ENCODE measurements around the gene ADCY1.
A peak's percentile ranks its signal among the peaks of the same experiment; 100 is the strongest.

ADCY1 gene

DNA sequence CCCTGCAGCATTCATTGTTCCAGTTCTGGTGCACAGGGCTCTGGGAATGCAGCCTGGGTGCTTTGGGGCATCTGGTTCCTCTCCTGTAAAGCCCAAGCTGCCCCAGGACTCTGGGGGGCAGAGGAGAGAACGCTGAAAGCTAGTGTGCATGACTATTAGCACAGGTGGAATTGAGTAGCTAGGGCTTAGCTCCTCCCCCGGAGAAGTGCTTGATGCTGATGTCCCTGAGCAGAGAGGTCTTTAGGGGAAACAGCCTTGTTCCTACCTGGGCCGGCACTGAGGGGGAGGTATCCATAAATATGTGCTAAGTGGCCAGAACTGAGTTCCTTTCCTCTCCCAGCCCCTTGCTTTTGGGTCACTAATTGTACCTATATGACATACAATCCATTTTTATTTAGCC lies 3.9 kb downstream of the ADCY1 start:
- Histone ChIP-seq H3K9ac (ENCODE audit: low read depth, low read length) (no peak overlapping the region), H3K4me1 (ENCODE audit: control insufficient read depth, insufficient read depth, low read length) (peaks cover 39% of the 10 kb centered on the region), H3K4me3 (ENCODE audit: low read depth, low read length) (no peak overlapping the region), H3K36me3 (ENCODE audit: control insufficient read depth, insufficient read depth, low read length) (no peaks in the 10 kb centered on the region; the same call in 1 of the 2 replicates), H3K27me3 (ENCODE audit: control insufficient read depth, insufficient read depth, low read length) (peaks cover 35% of the 10 kb centered on the region), H3K9me3 (ENCODE audit: control insufficient read depth, insufficient read depth, low read length) (no peaks in the 10 kb centered on the region), H3K27ac (ENCODE audit: low read depth, low read length) (no peak overlapping the region)

DNA sequence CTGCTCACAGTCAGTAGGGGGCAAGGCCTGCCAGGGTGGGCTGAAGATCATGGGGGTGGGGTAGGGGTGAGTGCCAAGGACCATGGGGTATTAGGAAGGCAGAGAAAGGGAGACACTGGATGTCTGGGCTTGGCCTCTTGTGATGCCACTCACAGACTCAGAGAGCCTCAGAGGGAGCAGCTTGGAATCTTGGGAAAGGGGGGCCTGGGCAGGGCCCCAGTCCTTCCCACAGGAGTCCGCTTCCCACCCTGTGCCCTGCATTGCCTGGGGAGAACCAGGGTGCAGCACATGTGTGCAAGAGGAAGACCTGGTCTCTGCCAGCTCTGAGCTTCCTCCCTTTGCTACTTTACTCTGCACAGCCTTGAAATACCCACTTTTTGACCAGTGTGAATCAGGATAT lies 4.3 kb downstream of the ADCY1 start:
- H3K9me3 ChIP-seq (ENCODE audit: control insufficient read depth, insufficient read depth, low read length) = no peaks in the 10 kb centered on the region
- H3K9ac ChIP-seq (ENCODE audit: low read depth, low read length) = no peak overlapping the region
- H3K4me3 ChIP-seq (ENCODE audit: low read depth, low read length) = no peak overlapping the region
- H3K27ac ChIP-seq (ENCODE audit: low read depth, low read length) = no peak overlapping the region
- H3K4me1 ChIP-seq (ENCODE audit: control insufficient read depth, insufficient read depth, low read length) = peaks cover 42% of the 10 kb centered on the region
- no peaks in the 10 kb centered on the region; the same call in 1 of the 2 replicates for H3K36me3 ChIP-seq (ENCODE audit: control insufficient read depth, insufficient read depth, low read length)
- peaks cover 31% of the 10 kb centered on the region for H3K27me3 ChIP-seq (ENCODE audit: control insufficient read depth, insufficient read depth, low read length)

DNA sequence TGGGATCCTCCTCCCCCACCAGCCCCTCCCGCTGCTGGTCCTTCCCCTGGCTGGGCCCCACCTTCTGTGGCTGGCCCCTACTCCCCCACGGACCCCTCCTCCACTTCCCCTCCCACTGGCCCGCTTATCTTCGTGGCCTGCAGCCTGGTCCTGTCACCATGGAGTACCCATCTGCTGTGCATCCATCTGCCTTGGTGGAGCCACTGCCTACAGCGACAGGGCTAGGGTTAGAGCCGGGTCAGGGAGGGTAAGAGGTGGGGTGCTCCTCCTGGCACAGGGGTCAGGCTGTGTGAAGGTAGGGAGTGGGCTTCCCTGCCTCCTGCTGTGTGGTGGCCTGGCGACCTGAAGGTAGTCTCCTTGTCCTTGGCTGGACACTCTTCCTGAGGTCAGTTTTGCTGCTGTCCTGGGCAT lies 5.2 kb downstream of the ADCY1 start:
- Histone ChIP-seq H3K4me3 (ENCODE audit: low read depth, low read length) (no peak overlapping the region), H3K27me3 (ENCODE audit: control insufficient read depth, insufficient read depth, low read length) (peaks cover 24% of the 10 kb centered on the region), H3K27ac (ENCODE audit: low read depth, low read length) (no peak overlapping the region), H3K9me3 (ENCODE audit: control insufficient read depth, insufficient read depth, low read length) (no peaks in the 10 kb centered on the region), H3K4me1 (ENCODE audit: control insufficient read depth, insufficient read depth, low read length) (peaks cover 42% of the 10 kb centered on the region), H3K36me3 (ENCODE audit: control insufficient read depth, insufficient read depth, low read length) (no peaks in the 10 kb centered on the region; the same call in 1 of the 2 replicates), H3K9ac (ENCODE audit: low read depth, low read length) (no peak overlapping the region)

DNA sequence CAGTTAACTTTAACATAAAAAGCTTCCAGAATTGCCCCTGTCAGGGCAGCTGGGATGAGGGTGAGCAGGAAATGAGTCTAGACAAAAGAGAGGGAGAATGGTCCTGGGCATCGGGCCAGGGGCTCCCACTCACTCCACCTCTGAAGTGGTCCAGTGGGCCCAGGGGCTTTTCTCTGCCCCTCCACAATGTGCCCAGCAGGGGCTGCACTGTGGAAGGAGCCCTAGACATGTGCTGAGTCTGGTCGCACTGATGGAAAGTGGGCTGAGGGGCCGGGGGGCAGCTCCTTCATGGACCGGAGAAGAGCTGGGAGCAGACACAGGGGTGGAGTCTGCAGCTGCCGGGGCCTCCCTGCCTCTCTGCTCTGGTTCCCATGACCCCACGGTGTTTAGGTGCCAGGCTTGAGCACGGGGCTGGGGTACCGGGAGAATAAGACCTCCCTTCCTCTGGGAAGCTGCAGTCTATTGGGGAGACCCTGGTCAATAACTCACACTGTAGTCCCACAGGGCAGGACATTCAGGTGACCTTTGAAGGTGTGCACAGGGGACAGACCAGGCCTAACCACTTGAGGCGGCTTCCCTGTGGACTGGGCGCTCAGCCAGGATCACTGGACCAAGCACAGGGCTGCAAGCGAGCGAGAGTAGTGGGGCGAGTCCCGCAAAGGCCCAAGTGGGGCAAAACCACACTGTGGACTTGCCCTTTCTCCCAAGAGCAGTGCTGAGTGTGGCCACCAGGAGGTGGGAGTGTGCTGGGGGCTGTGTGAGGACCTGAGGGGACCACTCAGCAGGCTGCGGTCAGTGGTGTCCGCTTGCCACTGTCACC lies 6.1 kb downstream of the ADCY1 start:
- H3K27ac ChIP-seq (ENCODE audit: low read depth, low read length) = no peak overlapping the region
- H3K4me3 ChIP-seq (ENCODE audit: low read depth, low read length) = no peak overlapping the region
- peaks cover 17% of the 10 kb centered on the region for H3K27me3 ChIP-seq (ENCODE audit: control insufficient read depth, insufficient read depth, low read length)
- H3K9ac ChIP-seq (ENCODE audit: low read depth, low read length) = no peak overlapping the region
- no peaks in the 10 kb centered on the region for H3K9me3 ChIP-seq (ENCODE audit: control insufficient read depth, insufficient read depth, low read length)
- no peaks in the 10 kb centered on the region; the same call in 1 of the 2 replicates for H3K36me3 ChIP-seq (ENCODE audit: control insufficient read depth, insufficient read depth, low read length)
- H3K4me1 ChIP-seq (ENCODE audit: control insufficient read depth, insufficient read depth, low read length) = peaks cover 42% of the 10 kb centered on the region

DNA sequence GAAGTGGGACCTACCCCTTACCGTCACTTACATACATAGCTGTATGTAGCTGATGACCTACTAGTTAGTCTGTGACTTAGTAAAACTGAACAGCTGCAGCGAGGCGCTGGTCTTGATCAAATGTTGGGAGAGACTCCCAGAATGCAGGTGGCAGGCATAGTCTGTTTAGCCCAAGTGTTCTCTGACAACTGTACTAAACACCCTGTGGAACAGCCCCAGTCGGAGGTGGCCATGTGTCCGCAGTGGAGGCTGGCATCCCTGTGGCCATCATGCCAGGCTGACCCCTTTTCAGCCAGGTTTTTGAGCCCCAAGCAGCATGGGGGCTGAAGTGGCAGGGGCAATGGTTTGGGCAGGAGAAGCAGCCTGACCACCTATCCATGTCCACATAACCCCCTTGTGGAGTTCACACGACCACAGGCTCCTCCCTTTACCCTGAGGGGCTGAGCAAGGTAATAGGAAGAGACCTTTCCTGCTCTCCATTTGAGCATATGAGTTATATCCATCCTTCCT lies 7.2 kb downstream of the ADCY1 start:
- Histone ChIP-seq H3K27me3 (ENCODE audit: control insufficient read depth, insufficient read depth, low read length) (peaks cover 7% of the 10 kb centered on the region), H3K4me3 (ENCODE audit: low read depth, low read length) (no peak overlapping the region), H3K9me3 (ENCODE audit: control insufficient read depth, insufficient read depth, low read length) (no peaks in the 10 kb centered on the region), H3K4me1 (ENCODE audit: control insufficient read depth, insufficient read depth, low read length) (peaks cover 35% of the 10 kb centered on the region), H3K27ac (ENCODE audit: low read depth, low read length) (no peak overlapping the region), H3K36me3 (ENCODE audit: control insufficient read depth, insufficient read depth, low read length) (no peaks in the 10 kb centered on the region; the same call in 1 of the 2 replicates), H3K9ac (ENCODE audit: low read depth, low read length) (no peak overlapping the region)

DNA sequence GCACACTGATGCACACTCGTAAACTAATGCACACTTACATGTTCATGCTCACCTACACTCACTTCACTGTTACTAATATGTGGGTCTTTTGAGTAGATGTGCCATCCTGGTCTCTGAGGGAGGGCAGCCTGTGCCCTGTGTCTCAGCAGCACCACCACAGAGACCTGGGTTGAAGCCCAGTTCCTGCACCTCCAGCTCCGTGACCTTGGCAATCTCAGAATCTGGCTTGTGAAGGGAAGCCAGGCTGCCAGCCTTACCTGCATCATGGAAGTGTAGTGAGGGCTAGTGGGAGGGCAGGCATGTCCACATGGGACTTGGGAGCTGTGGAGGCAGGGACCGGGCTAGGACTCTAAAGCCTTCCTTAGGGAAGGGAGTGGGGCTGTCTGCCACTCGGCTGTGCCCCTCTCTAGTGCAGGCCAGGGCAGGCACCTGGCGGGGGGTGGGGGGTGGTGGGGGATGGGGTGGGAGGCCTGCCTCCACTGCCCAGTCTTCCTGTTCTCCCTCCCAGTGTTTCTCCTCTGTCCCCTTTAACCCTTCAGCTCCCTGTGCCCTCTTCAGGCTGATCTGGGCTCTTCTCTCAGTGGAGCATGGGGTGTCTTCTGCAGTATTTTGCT lies 8.1 kb downstream of the ADCY1 start:
- Histone ChIP-seq H3K27me3 (ENCODE audit: control insufficient read depth, insufficient read depth, low read length) (no peaks in the 10 kb centered on the region; the same call in 1 of the 2 replicates), H3K27ac (ENCODE audit: low read depth, low read length) (peak overlapping the region; percentile 33), H3K36me3 (ENCODE audit: control insufficient read depth, insufficient read depth, low read length) (no peaks in the 10 kb centered on the region; the same call in 1 of the 2 replicates), H3K4me3 (ENCODE audit: low read depth, low read length) (no peak overlapping the region), H3K9ac (ENCODE audit: low read depth, low read length) (no peak overlapping the region), H3K9me3 (ENCODE audit: control insufficient read depth, insufficient read depth, low read length) (no peaks in the 10 kb centered on the region), H3K4me1 (ENCODE audit: control insufficient read depth, insufficient read depth, low read length) (peaks cover 27% of the 10 kb centered on the region)

DNA sequence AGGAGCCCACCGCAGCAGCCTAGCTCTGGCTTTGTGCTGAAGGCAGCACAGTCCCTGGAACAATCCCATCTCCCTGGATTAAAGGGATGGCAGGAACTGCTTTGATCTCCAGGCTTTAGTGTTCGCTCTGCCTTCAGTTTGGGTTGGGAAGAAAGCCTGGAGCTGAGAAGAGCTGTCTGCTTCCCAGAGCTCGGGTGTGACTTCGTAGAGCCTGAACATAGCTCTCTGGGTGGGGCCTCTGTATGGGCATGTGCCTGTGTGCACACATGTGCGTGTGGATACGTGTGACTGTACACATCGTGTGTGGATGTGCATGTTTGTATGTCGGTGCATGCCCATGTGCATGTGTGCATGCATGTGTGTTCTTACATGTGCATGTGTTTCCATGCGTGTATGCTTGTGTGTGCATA lies 8.7 kb downstream of the ADCY1 start:
- Histone ChIP-seq H3K9me3 (ENCODE audit: control insufficient read depth, insufficient read depth, low read length) (no peaks in the 10 kb centered on the region), H3K27ac (ENCODE audit: low read depth, low read length) (peak overlapping the region; percentile 33), H3K4me1 (ENCODE audit: control insufficient read depth, insufficient read depth, low read length) (peaks cover 23% of the 10 kb centered on the region)

DNA sequence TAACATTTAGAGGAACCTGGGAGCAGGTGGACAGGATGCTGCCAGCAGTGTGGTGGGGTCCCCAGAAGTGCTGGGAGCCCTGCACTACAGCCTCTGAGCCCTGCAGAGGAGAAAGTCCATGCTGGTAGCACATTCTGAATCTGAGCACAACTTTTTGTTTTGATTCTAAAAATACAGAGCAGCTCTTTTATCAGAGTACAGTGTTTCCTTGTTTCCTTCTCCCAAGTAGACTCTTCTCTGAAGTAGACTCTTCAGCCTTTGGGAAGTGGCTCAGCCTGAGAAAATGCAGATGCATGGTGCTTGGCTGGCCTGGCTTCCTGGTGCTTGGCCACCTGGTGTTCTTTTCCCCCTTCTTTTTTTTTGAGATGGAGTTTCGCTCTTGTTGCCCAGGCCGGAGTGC lies 9.1 kb downstream of the ADCY1 start:
- H3K9ac ChIP-seq (ENCODE audit: low read depth, low read length) = no peak overlapping the region

More for the DNA sequence above, 8.7 kb downstream of the ADCY1 start:
- H3K4me3 ChIP-seq (ENCODE audit: low read depth, low read length) = no peak overlapping the region
- no peaks in the 10 kb centered on the region for H3K27me3 ChIP-seq (ENCODE audit: control insufficient read depth, insufficient read depth, low read length)
- H3K9ac ChIP-seq (ENCODE audit: low read depth, low read length) = no peak overlapping the region
- H3K36me3 ChIP-seq (ENCODE audit: control insufficient read depth, insufficient read depth, low read length) = no peaks in the 10 kb centered on the region

DNA sequence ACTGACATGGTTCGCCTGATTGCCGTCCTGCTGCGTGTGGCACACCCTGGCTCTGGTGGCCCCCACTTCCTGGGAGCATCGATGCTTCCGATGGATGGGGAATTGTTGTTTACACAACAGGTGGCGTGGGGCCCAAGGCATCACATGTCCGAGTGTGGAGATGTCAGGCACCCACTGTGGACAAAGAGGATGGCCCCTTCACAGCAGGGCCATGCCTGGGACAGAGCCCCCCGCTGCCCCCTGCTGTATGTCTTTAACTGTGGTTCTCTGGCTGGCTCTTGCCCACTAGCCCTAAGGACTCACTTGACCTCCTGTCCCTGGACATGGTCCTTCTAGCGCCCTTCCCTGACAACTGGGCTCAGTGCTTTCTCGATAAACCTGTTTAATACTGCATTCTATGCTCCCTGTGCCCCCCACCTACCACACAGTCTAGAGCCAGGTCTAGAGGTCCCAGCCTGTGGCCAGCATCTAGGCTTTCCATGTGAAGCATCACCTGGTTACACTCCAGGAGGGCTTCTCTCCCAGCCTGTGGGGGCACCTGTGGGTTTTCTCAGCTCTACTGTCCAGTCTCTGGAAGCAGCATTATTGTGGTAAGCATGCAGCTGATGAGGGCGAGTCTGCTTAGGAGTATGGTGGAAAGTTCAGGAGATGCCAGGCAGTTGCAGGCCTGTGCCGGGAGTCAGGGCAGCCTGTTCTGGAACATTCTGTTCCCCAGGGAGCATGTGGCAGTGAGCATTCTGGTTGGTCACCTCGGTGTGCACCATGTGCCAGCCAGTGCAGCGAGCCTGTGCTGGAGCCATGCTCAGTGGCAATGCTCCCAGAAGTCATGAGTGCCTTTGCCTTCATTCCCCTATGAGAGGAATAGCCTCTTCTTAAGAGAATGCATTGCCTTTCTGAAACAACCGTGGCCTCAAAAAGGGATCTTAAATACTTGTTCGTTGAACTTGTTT lies 10.4 kb downstream of the ADCY1 start:
- H3K36me3 ChIP-seq (ENCODE audit: control insufficient read depth, insufficient read depth, low read length) = no peaks in the 10 kb centered on the region
- H3K4me3 ChIP-seq (ENCODE audit: low read depth, low read length) = no peak overlapping the region
- no peaks in the 10 kb centered on the region for H3K9me3 ChIP-seq (ENCODE audit: control insufficient read depth, insufficient read depth, low read length)
- H3K27me3 ChIP-seq (ENCODE audit: control insufficient read depth, insufficient read depth, low read length) = no peaks in the 10 kb centered on the region
- H3K27ac ChIP-seq (ENCODE audit: low read depth, low read length) = no peak overlapping the region
- peaks cover 18% of the 10 kb centered on the region for H3K4me1 ChIP-seq (ENCODE audit: control insufficient read depth, insufficient read depth, low read length)
- no peak overlapping the region for H3K9ac ChIP-seq (ENCODE audit: low read depth, low read length)

More for the DNA sequence above, 9.1 kb downstream of the ADCY1 start:
- Histone ChIP-seq H3K27me3 (ENCODE audit: control insufficient read depth, insufficient read depth, low read length) (no peaks in the 10 kb centered on the region), H3K27ac (ENCODE audit: low read depth, low read length) (peak overlapping the region; percentile 33), H3K4me1 (ENCODE audit: control insufficient read depth, insufficient read depth, low read length) (peaks cover 23% of the 10 kb centered on the region), H3K4me3 (ENCODE audit: low read depth, low read length) (no peak overlapping the region), H3K36me3 (ENCODE audit: control insufficient read depth, insufficient read depth, low read length) (no peaks in the 10 kb centered on the region), H3K9me3 (ENCODE audit: control insufficient read depth, insufficient read depth, low read length) (no peaks in the 10 kb centered on the region)

DNA sequence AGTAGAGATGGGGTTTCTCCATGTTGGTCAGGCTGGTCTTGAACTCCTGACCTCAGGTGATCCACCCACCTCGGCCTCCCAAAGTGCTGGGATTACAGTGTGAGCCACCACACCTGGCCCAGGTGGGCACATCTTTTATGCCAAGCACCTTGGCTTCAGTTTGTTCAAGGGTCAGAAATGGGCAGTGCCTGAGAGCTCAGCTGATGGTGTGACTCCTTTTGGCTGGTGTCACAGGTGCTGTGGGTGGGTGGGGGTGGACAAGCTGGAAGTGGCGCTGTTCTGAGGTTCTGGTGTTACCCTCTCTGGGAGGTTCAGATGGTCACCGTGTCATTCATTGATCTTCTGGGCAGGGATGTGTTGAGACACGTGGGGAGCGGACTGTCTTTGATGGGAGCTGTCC lies 11.5 kb downstream of the ADCY1 start:
- Histone ChIP-seq H3K4me3 (ENCODE audit: low read depth, low read length) (no peak overlapping the region), H3K36me3 (ENCODE audit: control insufficient read depth, insufficient read depth, low read length) (no peaks in the 10 kb centered on the region), H3K9ac (ENCODE audit: low read depth, low read length) (no peak overlapping the region), H3K27me3 (ENCODE audit: control insufficient read depth, insufficient read depth, low read length) (no peaks in the 10 kb centered on the region), H3K4me1 (ENCODE audit: control insufficient read depth, insufficient read depth, low read length) (peaks cover 16% of the 10 kb centered on the region), H3K27ac (ENCODE audit: low read depth, low read length) (no peak overlapping the region), H3K9me3 (ENCODE audit: control insufficient read depth, insufficient read depth, low read length) (no peaks in the 10 kb centered on the region)

All from HUES48 (cell line).